Panc1 (cell line): Measurements from ENCODE around the gene MACO1. TPM values are rescaled to one million over a fixed set of nuclear protein-coding genes. Genes with fewer than 3 reads are reported as not detected.

Experiments
- ATAC-seq: fragments of 200-7000 bp; cut with Tn5 transposase; 2 replicates; pipeline ENCODE4 v1.9.1; 2020; ENCODE audit warnings: mild to moderate bottlenecking, moderate library complexity
- BruUV-seq: library from RNA; stranded (reverse); fragments of 400-500 nt; replicated peaks from 2 replicates; lab custom pipeline; 2021; lab: Mats Ljungman, UMichigan
- CTCF ChIA-PET: fragments of 300-600 bp; sonication (Branson Sonifier 250); formaldehyde crosslinking; loops from one replicate; lab custom pipeline; 2022; ENCODE audit warnings: antibody characterized with exemption; lab: Charles Lee
- POLR2A ChIA-PET: fragments of 300-600 bp; sonication (Branson Sonifier 250); formaldehyde crosslinking; loops from one replicate; lab custom pipeline; 2022; ENCODE audit warnings: antibody characterized with exemption; lab: Charles Lee
- DNase-seq: peaks from one replicate; pipeline ENCODE4 v3.0.0-alpha.2; 2010; ENCODE audit warnings: low read depth, low spot score
- H3K27ac ChIP-seq: 2 replicates; pipeline ENCODE4 v1.5.1; 2011; ENCODE audit warnings: mild to moderate bottlenecking, low read length, inconsistent platforms
- H3K27me3 ChIP-seq: fragments of 200-500 bp; sonication (Bioruptor generic); 2 replicates; pipeline ENCODE4 v1.6.0; 2014; ENCODE audit warnings: low read length, inconsistent platforms; ENCODE audit not compliant: control insufficient read depth, insufficient read depth
- H3K36me3 ChIP-seq: fragments of 200-500 bp; sonication (Bioruptor generic); 2 replicates; pipeline ENCODE4 v1.5.1; 2014; ENCODE audit warnings: inconsistent platforms, mild to moderate bottlenecking, low read length, moderate library complexity; ENCODE audit not compliant: control insufficient read depth, insufficient read depth
- H3K4me1 ChIP-seq: 2 replicates; pipeline ENCODE4 v1.5.1; 2011; ENCODE audit warnings: inconsistent platforms, mild to moderate bottlenecking, low read length, moderate library complexity; ENCODE audit not compliant: control insufficient read depth, insufficient read depth
- H3K4me3 ChIP-seq, 2 experiments: 2 replicates each; pipeline ENCODE4 v1.5.1; 2011 to 2012; ENCODE audit warnings: low read depth in 2 of 2, low read length in 2 of 2, mild to moderate bottlenecking in 2 of 2, inconsistent platforms in 1 of 2, moderate library complexity in 1 of 2
- H3K9me3 ChIP-seq: fragments of 200-500 bp; sonication (Bioruptor generic); 2 replicates; pipeline ENCODE4 v1.5.1; 2014; ENCODE audit warnings: low read depth, mild to moderate bottlenecking, inconsistent platforms, low read length, moderate library complexity; ENCODE audit not compliant: control insufficient read depth, insufficient read depth
- POLR2AphosphoS5 ChIP-seq: IDR thresholded peaks from 2 replicates; pipeline ENCODE4 v1.6.1; 2012; ENCODE audit warnings: mild to moderate bottlenecking, low read depth, low read length, moderate library complexity
- SIN3A ChIP-seq: IDR thresholded peaks from 2 replicates; pipeline ENCODE4 v1.6.1; 2012; ENCODE audit warnings: low read depth, mild to moderate bottlenecking, low read length, moderate library complexity, borderline replicate concordance; ENCODE audit not compliant: insufficient read depth
- TCF7L2 ChIP-seq: IDR thresholded peaks from 2 replicates; pipeline ENCODE4 v1.6.1; 2011; ENCODE audit warnings: mild to moderate bottlenecking, low read depth, low read length, inconsistent platforms
- in situ Hi-C: cut with HindIII; loops from 2 replicates; pipeline ENCODE4 v1.10.0; 2016; ENCODE audit warnings: low sequenced_read_pairs, low pct_unique_long_range_greater_than_20kb
- intact Hi-C: fragments of 100-400 bp; cut with micrococcal nuclease; formaldehyde crosslinking; loops from one replicate; pipeline ENCODE4 v1.10.0; 2022; ENCODE audit not compliant: unreplicated experiment
- total RNA-seq: library from RNA; stranded (reverse); gene quantifications from one replicate; pipeline ENCODE4 v1.2.1, GENCODE V29; 2021; ENCODE audit not compliant: unreplicated experiment
- TF ChIP-seq, protein P1 (sequence below), 2 experiments: IDR thresholded peaks; 2 replicates each; pipeline ENCODE4 v1.6.1; 2011 to 2012; ENCODE audit warnings: low read depth in 2 of 2, control low read depth in 1 of 2, low read length in 1 of 2, mild to moderate bottlenecking in 1 of 2, moderate library complexity in 1 of 2; ENCODE audit not compliant: insufficient read depth in 1 of 2
- TF ChIP-seq, protein P2 (sequence below): fragments of 450-650 bp; IDR thresholded peaks from 2 replicates; pipeline ENCODE4 v1.5.1; 2017; ENCODE audit warnings: mild to moderate bottlenecking

Gene MACO1
- total RNA-seq, 1 experiment from 2014 or later = 16.5 TPM

DNA sequence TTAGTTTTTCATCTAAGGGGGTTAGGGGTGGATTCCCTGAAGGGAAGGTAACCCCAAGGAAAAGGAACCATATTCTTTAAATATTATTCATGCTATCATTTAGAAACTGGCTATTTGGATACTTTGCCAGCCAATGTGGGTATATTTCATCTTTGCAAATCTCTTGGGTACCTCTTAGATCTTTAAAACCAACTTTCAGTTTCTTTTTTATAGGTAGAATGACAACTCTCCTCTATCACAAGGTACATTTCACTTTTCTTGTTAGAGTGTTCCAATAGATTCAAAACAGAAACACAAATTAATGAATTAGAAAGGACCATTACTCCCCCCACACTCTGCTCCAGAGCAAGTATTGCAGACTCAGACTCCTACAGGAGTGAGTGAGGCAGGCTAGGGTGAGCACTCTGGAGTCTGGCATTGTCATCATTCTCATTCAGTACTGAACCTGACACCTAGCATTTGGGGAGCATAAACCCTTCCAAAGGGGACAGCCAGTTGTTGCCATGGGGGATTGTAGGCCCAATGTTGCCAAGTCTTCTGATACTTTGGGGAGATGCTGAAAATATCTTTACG is 43.0 kb downstream of the MACO1 start:
- no peak overlapping the region for H3K27ac ChIP-seq
- no peaks in the 10 kb centered on the region for H3K27me3 ChIP-seq
- DNase-seq = no peak
- ATAC-seq = no peak
- H3K4me1 ChIP-seq = no peaks in the 10 kb centered on the region
- TF ChIP-seq, protein P1, sequence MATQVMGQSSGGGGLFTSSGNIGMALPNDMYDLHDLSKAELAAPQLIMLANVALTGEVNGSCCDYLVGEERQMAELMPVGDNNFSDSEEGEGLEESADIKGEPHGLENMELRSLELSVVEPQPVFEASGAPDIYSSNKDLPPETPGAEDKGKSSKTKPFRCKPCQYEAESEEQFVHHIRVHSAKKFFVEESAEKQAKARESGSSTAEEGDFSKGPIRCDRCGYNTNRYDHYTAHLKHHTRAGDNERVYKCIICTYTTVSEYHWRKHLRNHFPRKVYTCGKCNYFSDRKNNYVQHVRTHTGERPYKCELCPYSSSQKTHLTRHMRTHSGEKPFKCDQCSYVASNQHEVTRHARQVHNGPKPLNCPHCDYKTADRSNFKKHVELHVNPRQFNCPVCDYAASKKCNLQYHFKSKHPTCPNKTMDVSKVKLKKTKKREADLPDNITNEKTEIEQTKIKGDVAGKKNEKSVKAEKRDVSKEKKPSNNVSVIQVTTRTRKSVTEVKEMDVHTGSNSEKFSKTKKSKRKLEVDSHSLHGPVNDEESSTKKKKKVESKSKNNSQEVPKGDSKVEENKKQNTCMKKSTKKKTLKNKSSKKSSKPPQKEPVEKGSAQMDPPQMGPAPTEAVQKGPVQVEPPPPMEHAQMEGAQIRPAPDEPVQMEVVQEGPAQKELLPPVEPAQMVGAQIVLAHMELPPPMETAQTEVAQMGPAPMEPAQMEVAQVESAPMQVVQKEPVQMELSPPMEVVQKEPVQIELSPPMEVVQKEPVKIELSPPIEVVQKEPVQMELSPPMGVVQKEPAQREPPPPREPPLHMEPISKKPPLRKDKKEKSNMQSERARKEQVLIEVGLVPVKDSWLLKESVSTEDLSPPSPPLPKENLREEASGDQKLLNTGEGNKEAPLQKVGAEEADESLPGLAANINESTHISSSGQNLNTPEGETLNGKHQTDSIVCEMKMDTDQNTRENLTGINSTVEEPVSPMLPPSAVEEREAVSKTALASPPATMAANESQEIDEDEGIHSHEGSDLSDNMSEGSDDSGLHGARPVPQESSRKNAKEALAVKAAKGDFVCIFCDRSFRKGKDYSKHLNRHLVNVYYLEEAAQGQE (IDR thresholded peaks at IDR 0.05; ENCODE audit: insufficient read depth in 1 of 2, low read depth in 2 of 2, low read length in 1 of 2) = no peak
- TF ChIP-seq SIN3A = no peak
- TF ChIP-seq POLR2AphosphoS5 = no peak
- TF ChIP-seq TCF7L2 = no peak
- TF ChIP-seq, protein P2, sequence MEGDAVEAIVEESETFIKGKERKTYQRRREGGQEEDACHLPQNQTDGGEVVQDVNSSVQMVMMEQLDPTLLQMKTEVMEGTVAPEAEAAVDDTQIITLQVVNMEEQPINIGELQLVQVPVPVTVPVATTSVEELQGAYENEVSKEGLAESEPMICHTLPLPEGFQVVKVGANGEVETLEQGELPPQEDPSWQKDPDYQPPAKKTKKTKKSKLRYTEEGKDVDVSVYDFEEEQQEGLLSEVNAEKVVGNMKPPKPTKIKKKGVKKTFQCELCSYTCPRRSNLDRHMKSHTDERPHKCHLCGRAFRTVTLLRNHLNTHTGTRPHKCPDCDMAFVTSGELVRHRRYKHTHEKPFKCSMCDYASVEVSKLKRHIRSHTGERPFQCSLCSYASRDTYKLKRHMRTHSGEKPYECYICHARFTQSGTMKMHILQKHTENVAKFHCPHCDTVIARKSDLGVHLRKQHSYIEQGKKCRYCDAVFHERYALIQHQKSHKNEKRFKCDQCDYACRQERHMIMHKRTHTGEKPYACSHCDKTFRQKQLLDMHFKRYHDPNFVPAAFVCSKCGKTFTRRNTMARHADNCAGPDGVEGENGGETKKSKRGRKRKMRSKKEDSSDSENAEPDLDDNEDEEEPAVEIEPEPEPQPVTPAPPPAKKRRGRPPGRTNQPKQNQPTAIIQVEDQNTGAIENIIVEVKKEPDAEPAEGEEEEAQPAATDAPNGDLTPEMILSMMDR = no peak
- no peaks in the 10 kb centered on the region for H3K36me3 ChIP-seq
- ChIA-PET POLR2A (no interaction called here), CTCF (no interaction called here)
- intact Hi-C loops = no loop called here
- BruUV-seq = no TSS peak
- no peak overlapping the region for H3K4me3 ChIP-seq
- in situ Hi-C loops = no loop called here
- H3K9me3 ChIP-seq = no peaks in the 10 kb centered on the region

DNA sequence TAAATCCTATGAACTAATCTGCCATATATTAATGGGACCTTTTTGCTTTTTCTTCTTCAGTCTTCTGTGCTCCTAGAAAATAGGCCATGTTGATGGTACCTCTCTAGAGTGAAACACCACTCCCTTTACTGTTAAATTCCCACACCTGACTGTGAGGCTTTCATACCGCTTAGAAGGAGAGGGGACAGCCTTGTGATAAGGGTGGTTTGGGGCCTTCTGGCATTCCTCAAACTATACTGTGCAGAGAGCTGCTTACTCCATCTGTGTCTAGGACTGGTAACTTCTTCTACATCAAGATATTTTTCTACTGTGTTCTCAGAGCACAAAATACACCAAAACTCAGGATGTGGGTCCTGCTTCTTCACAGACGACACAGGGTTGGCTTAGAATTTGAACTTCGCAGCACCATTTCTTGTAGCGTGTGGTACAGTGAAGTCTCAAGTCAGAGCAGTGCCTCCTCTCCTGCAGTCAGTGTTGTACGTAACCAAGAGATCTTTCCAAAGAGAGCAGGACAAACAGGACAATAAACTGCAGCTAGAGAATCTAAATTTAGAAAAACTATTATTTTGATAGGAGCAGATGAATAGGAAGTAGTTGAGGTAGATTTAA is 43.8 kb downstream of the MACO1 start:
- Histone ChIP-seq H3K9me3 (no peaks in the 10 kb centered on the region), H3K36me3 (no peaks in the 10 kb centered on the region), H3K27ac (no peak overlapping the region), H3K4me1 (no peaks in the 10 kb centered on the region), H3K4me3 (no peak overlapping the region), H3K27me3 (no peaks in the 10 kb centered on the region)
- DNase-seq (no peak), ATAC-seq (no peak)
- TF ChIP-seq, protein P1 (IDR thresholded peaks at IDR 0.05; ENCODE audit: insufficient read depth in 1 of 2, low read depth in 2 of 2, low read length in 1 of 2) = no peak
- TF ChIP-seq, protein P2 = no peak
- TF ChIP-seq TCF7L2 (no peak), POLR2AphosphoS5 (no peak), SIN3A (no peak)
- intact Hi-C loops (no loop called here), in situ Hi-C loops (no loop called here)
- CTCF ChIA-PET = no interaction called here
- BruUV-seq = no TSS peak
- POLR2A ChIA-PET = no interaction called here
